GM12878 (cell line): ENCODE results near the gene EWSR1. TPM values are rescaled to one million over a fixed set of nuclear protein-coding genes. Genes with fewer than 3 reads are reported as not detected.

ENCODE experiments used
- POLR2AphosphoS2 ChIP-seq: IDR thresholded peaks from 2 replicates; pipeline ENCODE4 v1.6.1; 2011; ENCODE audit warnings: low read depth, mild to moderate bottlenecking, low read length, improper control_type of control experiment, moderate library complexity
- TBL1XR1 ChIP-seq: IDR thresholded peaks from 2 replicates; pipeline ENCODE4 v1.6.1; 2012; ENCODE audit warnings: low read depth, low read length, improper control_type of control experiment
- polyA plus RNA-seq, 11 experiments: library from polyadenylated mRNA; depleted of rRNA in 4 of 11; unstranded in 6 of 11; stranded (reverse) in 5 of 11; fragments of >200 nt; fragmentation: Nextera tagmentation in 4 of 11; fragmentation: Illumina TruSeq in 1 of 11; extraction: Ambion mirVana in 4 of 11; extraction: Trizol in 1 of 11; gene quantifications; 1 replicate in 1 of 11; 2 replicates in 10 of 11; pipeline versions ENCODE4 v1.2.1 to v1.2.3, GENCODE V29; 2011 to 2016; ENCODE audit warnings: inconsistent platforms in 2 of 11, missing spikeins in 2 of 11, low read depth in 1 of 11
- total RNA-seq, 4 experiments: library from RNA; depleted of rRNA in 3 of 4; stranded (reverse); fragments of >200 nt in 3 of 4; fragmentation: Illumina TruSeq in 1 of 4; extraction: Trizol in 1 of 4; gene quantifications; 2 replicates each; pipeline versions ENCODE4 v1.2.1 to v1.2.3, GENCODE V29; 2013 to 2021
- TF ChIP-seq, protein P1 (sequence below): fragments of 450-650 bp; IDR thresholded peaks from 2 replicates; pipeline ENCODE4 v1.6.1; 2017; ENCODE audit warnings: antibody characterized with exemption, mild to moderate bottlenecking, moderate library complexity
- TF ChIP-seq, protein P2 (sequence below): fragments of 450-650 bp; IDR thresholded peaks from 2 replicates; pipeline ENCODE4 v1.6.1; 2016; ENCODE audit warnings: mild to moderate bottlenecking, moderate library complexity, borderline replicate concordance

The EWSR1 gene
- total and polyA plus RNA-seq, 10 of the 15 experiments (the other 5 are each of a cell fraction or from before 2014, with no cell fraction given), result 130 to 480 (median 356) TPM

DNA sequence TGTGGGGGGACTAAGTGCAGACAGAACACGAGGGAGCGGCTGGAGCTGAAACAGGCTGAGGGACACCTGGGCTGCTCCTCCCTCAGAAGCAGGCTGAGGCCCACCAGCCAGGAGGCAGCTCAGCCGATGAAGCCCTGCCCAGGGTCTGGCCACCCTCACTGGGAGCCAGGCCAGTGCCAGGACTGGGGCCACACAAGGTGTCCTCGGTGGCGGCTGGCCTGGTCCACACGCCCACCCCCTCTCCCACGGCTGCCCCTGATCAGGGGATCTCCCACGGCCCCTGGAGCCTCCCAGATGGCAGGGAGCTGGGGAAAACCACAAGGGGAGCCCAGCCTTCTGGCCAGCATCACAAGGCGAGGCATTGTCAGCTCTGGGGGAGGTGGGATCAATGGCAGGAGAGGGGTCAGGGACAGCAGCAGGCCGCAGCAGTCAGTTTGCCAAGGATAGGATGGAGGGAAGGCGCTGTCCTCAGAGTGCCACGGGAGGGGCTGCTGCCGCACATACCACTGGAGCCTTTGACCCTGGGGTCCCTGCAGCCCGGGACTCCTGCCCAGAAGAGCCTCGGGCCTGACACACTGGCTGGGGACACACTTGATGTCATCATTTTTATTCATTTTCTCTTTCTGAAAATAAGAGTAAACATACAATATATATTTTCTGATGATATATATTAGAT lies 59.2 kb downstream of the EWSR1 start (continued):
- TF ChIP-seq, protein P1, sequence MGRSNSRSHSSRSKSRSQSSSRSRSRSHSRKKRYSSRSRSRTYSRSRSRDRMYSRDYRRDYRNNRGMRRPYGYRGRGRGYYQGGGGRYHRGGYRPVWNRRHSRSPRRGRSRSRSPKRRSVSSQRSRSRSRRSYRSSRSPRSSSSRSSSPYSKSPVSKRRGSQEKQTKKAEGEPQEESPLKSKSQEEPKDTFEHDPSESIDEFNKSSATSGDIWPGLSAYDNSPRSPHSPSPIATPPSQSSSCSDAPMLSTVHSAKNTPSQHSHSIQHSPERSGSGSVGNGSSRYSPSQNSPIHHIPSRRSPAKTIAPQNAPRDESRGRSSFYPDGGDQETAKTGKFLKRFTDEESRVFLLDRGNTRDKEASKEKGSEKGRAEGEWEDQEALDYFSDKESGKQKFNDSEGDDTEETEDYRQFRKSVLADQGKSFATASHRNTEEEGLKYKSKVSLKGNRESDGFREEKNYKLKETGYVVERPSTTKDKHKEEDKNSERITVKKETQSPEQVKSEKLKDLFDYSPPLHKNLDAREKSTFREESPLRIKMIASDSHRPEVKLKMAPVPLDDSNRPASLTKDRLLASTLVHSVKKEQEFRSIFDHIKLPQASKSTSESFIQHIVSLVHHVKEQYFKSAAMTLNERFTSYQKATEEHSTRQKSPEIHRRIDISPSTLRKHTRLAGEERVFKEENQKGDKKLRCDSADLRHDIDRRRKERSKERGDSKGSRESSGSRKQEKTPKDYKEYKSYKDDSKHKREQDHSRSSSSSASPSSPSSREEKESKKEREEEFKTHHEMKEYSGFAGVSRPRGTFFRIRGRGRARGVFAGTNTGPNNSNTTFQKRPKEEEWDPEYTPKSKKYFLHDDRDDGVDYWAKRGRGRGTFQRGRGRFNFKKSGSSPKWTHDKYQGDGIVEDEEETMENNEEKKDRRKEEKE, result no peak
- TF ChIP-seq, protein P2, sequence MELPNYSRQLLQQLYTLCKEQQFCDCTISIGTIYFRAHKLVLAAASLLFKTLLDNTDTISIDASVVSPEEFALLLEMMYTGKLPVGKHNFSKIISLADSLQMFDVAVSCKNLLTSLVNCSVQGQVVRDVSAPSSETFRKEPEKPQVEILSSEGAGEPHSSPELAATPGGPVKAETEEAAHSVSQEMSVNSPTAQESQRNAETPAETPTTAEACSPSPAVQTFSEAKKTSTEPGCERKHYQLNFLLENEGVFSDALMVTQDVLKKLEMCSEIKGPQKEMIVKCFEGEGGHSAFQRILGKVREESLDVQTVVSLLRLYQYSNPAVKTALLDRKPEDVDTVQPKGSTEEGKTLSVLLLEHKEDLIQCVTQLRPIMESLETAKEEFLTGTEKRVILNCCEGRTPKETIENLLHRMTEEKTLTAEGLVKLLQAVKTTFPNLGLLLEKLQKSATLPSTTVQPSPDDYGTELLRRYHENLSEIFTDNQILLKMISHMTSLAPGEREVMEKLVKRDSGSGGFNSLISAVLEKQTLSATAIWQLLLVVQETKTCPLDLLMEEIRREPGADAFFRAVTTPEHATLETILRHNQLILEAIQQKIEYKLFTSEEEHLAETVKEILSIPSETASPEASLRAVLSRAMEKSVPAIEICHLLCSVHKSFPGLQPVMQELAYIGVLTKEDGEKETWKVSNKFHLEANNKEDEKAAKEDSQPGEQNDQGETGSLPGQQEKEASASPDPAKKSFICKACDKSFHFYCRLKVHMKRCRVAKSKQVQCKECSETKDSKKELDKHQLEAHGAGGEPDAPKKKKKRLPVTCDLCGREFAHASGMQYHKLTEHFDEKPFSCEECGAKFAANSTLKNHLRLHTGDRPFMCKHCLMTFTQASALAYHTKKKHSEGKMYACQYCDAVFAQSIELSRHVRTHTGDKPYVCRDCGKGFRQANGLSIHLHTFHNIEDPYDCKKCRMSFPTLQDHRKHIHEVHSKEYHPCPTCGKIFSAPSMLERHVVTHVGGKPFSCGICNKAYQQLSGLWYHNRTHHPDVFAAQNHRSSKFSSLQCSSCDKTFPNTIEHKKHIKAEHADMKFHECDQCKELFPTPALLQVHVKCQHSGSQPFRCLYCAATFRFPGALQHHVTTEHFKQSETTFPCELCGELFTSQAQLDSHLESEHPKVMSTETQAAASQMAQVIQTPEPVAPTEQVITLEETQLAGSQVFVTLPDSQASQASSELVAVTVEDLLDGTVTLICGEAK, result no peak
- TF ChIP-seq TBL1XR1 (no peak), POLR2AphosphoS2 (no peak)
